SK-N-SH treated with all-trans-retinoic acid at 6 μM for 48 hours (cell line): ENCODE results near the gene SMCHD1.

Experiments
- ATAC-seq: fragments of 200-7000 bp; cut with Tn5 transposase; 3 replicates; pipeline ENCODE4 v1.9.1; 2020; ENCODE audit warnings: mild to moderate bottlenecking, moderate library complexity
- ARNTL ChIP-seq: fragments of 450-650 bp; formaldehyde crosslinking; IDR thresholded peaks from 2 replicates; pipeline ENCODE4 v1.5.0; 2020; ENCODE audit warnings: low read depth, mild to moderate bottlenecking, moderate library complexity, borderline replicate concordance
- BACH2 ChIP-seq: fragments of 250-450 bp; sonication (Bioruptor Pico); IDR thresholded peaks from 2 replicates; pipeline ENCODE4 v1.9.0; 2021; ENCODE audit warnings: mild to moderate bottlenecking, borderline replicate concordance
- CSDC2 ChIP-seq: fragments of 250-450 bp; sonication (Bioruptor Pico); IDR thresholded peaks from 2 replicates; pipeline ENCODE4 v1.5.0; 2020; ENCODE audit warnings: mild to moderate bottlenecking, moderate library complexity
- ESRRG ChIP-seq: fragments of 250-450 bp; sonication (Bioruptor Pico); IDR thresholded peaks from 2 replicates; pipeline ENCODE4 v1.6.1; 2021; ENCODE audit warnings: mild to moderate bottlenecking
- GLIS3 ChIP-seq: fragments of 250-450 bp; sonication (Bioruptor Pico); IDR thresholded peaks from 2 replicates; pipeline ENCODE4 v1.5.0; 2020; ENCODE audit warnings: mild to moderate bottlenecking, moderate library complexity
- ISL1 ChIP-seq: fragments of 250-450 bp; sonication (Bioruptor Pico); IDR thresholded peaks from 2 replicates; pipeline ENCODE4 v2.1.2; 2022; ENCODE audit warnings: mild to moderate bottlenecking, moderate library complexity
- OSR1 ChIP-seq: fragments of 250-450 bp; sonication (Bioruptor Pico); IDR thresholded peaks from 2 replicates; pipeline ENCODE4 v1.8.0; 2022; ENCODE audit warnings: moderate library complexity, mild to moderate bottlenecking, inconsistent platforms
- PPARA ChIP-seq: fragments of 250-450 bp; sonication (Bioruptor Pico); IDR thresholded peaks from 2 replicates; pipeline ENCODE4 v1.5.0; 2020; ENCODE audit warnings: mild to moderate bottlenecking, borderline replicate concordance
- RARB ChIP-seq: fragments of 250-450 bp; sonication (Bioruptor Pico); IDR thresholded peaks from 2 replicates; pipeline ENCODE4 v1.8.0; 2021; ENCODE audit warnings: mild to moderate bottlenecking, moderate library complexity
- SNAI2 ChIP-seq: fragments of 250-450 bp; sonication (Bioruptor Pico); IDR thresholded peaks from 2 replicates; pipeline ENCODE4 v1.5.0; 2020; ENCODE audit warnings: mild to moderate bottlenecking, moderate library complexity
- TCF4 ChIP-seq: fragments of 250-450 bp; sonication (Bioruptor Pico); IDR thresholded peaks from 2 replicates; pipeline ENCODE4 v1.8.0; 2021; ENCODE audit warnings: mild to moderate bottlenecking, moderate library complexity, borderline replicate concordance
- TOX ChIP-seq: fragments of 250-450 bp; sonication (Bioruptor Pico); IDR thresholded peaks from 2 replicates; pipeline ENCODE4 v1.8.0; 2021; ENCODE audit warnings: mild to moderate bottlenecking, moderate library complexity, borderline replicate concordance
- ZC3H10 ChIP-seq: fragments of 250-450 bp; sonication (Bioruptor Pico); IDR thresholded peaks from 2 replicates; pipeline ENCODE4 v1.5.1; 2021; ENCODE audit warnings: mild to moderate bottlenecking, moderate library complexity
- ZFP3 ChIP-seq: fragments of 250-450 bp; sonication (Bioruptor Pico); IDR thresholded peaks from 2 replicates; pipeline ENCODE4 v1.5.0; 2020; ENCODE audit warnings: mild to moderate bottlenecking, moderate library complexity
- ZFP30 ChIP-seq: fragments of 450-650 bp; formaldehyde crosslinking; IDR thresholded peaks from 2 replicates; pipeline ENCODE4 v1.5.0; 2022; ENCODE audit warnings: mild to moderate bottlenecking, moderate library complexity
- ZNF565 ChIP-seq: fragments of 450-650 bp; formaldehyde crosslinking; conservative IDR thresholded peaks from 2 replicates; pipeline ENCODE4 v1.5.0; 2020; ENCODE audit warnings: low read depth, mild to moderate bottlenecking, moderate library complexity
- ZNF8 ChIP-seq: fragments of 450-650 bp; formaldehyde crosslinking; IDR thresholded peaks from 2 replicates; pipeline ENCODE4 v1.5.0; 2020; ENCODE audit warnings: mild to moderate bottlenecking, moderate library complexity
- TF ChIP-seq, protein P1 (sequence below): fragments of 250-450 bp; sonication (Bioruptor Pico); IDR thresholded peaks from 2 replicates; pipeline ENCODE4 v1.5.1; 2021; ENCODE audit warnings: mild to moderate bottlenecking, moderate library complexity
- TF ChIP-seq, protein P2 (sequence below): fragments of 250-450 bp; sonication (Bioruptor Pico); IDR thresholded peaks from 2 replicates; pipeline ENCODE4 v1.5.0; 2020; ENCODE audit warnings: mild to moderate bottlenecking, moderate library complexity
- TF ChIP-seq, protein P3 (sequence below): fragments of 250-450 bp; sonication (Bioruptor Pico); IDR thresholded peaks from 2 replicates; pipeline ENCODE4 v1.5.1; 2020; ENCODE audit warnings: low read depth, mild to moderate bottlenecking, moderate library complexity
- TF ChIP-seq, protein P4 (sequence below): fragments of 250-450 bp; sonication (Bioruptor Pico); IDR thresholded peaks from 2 replicates; pipeline ENCODE4 v1.8.0; 2020; ENCODE audit warnings: mild to moderate bottlenecking, moderate library complexity, borderline replicate concordance
- TF ChIP-seq, protein P5 (sequence below): fragments of 250-450 bp; sonication (Bioruptor Pico); IDR thresholded peaks from 2 replicates; pipeline ENCODE4 v1.8.0; 2021; ENCODE audit warnings: low read depth, mild to moderate bottlenecking, moderate library complexity, borderline replicate concordance

SMCHD1 gene

DNA sequence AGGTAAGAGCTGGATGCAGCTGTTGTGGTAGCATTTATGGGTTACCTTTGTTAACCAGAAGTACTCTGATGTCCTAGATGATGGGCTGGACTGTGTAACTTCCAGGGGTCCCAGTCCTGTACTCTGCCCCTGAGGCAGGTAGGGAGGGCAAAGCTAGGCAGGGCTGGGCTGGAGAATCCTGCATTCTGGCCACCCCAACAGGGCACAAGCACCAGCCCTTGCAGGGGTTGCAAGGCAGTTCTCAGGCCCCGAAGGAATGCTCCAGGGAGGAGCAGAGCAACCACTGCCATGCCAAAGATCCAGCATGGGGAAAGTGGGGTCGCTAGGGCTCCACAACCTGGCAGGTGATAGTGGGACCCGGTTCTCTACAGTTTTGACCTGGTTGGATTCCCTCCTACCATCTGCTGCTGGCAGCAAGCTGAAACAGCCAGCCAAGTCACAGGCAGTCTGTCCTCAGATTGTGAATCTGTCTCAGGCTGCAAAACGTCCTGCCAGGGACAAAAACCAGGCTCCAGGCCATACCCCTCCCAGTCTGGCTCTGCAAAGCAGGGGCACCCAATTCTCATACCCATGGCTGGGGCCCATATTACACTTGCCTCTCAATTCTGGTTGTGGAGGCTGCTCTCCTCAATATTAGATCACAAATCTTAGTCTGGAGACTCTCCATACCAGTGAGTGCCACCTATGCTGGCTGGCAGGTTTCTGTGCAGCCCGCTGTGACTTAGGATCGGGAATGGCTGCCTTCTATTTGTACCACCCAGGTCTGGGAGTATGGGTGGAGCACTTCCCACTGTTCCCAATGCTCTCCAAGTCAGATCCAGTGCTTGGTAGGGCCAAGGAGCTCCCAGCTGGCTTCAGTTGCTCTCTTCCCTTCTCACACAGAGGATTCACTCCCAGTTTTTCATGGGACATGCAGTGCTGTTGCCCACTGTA lies 61.1 kb downstream of the SMCHD1 start (continued):
- TF ChIP-seq, protein P1, sequence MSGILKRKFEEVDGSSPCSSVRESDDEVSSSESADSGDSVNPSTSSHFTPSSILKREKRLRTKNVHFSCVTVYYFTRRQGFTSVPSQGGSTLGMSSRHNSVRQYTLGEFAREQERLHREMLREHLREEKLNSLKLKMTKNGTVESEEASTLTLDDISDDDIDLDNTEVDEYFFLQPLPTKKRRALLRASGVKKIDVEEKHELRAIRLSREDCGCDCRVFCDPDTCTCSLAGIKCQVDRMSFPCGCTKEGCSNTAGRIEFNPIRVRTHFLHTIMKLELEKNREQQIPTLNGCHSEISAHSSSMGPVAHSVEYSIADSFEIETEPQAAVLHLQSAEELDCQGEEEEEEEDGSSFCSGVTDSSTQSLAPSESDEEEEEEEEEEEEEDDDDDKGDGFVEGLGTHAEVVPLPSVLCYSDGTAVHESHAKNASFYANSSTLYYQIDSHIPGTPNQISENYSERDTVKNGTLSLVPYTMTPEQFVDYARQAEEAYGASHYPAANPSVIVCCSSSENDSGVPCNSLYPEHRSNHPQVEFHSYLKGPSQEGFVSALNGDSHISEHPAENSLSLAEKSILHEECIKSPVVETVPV (CRISPR knock-in tag), result no peak
- TF ChIP-seq CSDC2 (CRISPR knock-in tag) (no peak), ZNF8 (CRISPR knock-in tag) (no peak), TOX (no peak), ZFP3 (no peak), OSR1 (no peak), RARB (CRISPR knock-in tag) (no peak), SNAI2 (CRISPR knock-in tag) (no peak), GLIS3 (no peak), ZNF565 (no peak), ISL1 (no peak), BACH2 (CRISPR knock-in tag) (no peak)
- TF ChIP-seq, protein P2, sequence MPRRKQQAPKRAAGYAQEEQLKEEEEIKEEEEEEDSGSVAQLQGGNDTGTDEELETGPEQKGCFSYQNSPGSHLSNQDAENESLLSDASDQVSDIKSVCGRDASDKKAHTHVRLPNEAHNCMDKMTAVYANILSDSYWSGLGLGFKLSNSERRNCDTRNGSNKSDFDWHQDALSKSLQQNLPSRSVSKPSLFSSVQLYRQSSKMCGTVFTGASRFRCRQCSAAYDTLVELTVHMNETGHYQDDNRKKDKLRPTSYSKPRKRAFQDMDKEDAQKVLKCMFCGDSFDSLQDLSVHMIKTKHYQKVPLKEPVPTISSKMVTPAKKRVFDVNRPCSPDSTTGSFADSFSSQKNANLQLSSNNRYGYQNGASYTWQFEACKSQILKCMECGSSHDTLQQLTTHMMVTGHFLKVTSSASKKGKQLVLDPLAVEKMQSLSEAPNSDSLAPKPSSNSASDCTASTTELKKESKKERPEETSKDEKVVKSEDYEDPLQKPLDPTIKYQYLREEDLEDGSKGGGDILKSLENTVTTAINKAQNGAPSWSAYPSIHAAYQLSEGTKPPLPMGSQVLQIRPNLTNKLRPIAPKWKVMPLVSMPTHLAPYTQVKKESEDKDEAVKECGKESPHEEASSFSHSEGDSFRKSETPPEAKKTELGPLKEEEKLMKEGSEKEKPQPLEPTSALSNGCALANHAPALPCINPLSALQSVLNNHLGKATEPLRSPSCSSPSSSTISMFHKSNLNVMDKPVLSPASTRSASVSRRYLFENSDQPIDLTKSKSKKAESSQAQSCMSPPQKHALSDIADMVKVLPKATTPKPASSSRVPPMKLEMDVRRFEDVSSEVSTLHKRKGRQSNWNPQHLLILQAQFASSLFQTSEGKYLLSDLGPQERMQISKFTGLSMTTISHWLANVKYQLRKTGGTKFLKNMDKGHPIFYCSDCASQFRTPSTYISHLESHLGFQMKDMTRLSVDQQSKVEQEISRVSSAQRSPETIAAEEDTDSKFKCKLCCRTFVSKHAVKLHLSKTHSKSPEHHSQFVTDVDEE (CRISPR knock-in tag), result no peak
- TF ChIP-seq, protein P3, sequence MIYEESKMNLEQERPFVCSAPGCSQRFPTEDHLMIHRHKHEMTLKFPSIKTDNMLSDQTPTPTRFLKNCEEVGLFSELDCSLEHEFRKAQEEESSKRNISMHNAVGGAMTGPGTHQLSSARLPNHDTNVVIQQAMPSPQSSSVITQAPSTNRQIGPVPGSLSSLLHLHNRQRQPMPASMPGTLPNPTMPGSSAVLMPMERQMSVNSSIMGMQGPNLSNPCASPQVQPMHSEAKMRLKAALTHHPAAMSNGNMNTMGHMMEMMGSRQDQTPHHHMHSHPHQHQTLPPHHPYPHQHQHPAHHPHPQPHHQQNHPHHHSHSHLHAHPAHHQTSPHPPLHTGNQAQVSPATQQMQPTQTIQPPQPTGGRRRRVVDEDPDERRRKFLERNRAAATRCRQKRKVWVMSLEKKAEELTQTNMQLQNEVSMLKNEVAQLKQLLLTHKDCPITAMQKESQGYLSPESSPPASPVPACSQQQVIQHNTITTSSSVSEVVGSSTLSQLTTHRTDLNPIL, result no peak

DNA sequence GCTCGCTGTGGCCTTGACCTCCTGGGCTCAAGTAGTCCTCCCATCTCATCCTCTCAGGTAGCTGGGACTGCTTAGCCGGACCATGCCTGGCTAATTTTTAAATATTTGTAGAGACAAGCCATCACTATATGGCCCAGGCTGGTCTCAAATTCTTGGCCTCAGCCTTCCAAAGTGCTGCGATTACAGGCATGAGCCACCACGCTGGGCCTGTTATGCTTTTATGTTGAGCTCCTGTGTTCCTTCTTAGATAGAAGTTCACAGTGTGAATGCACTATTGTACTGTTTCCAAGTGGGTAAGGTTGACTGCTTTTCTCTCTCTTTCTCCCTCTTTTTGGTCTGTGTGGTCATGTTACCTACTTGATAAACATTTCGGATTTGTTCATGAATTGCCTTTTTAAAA lies 61.9 kb downstream of the SMCHD1 start:
- no peak for TF ChIP-seq ZNF8 (CRISPR knock-in tag)
- no peak for TF ChIP-seq TOX
- TF ChIP-seq, protein P1 (CRISPR knock-in tag), result no peak
- TF ChIP-seq GLIS3, result no peak
- TF ChIP-seq BACH2 (CRISPR knock-in tag), result no peak
- no peak for TF ChIP-seq OSR1
- TF ChIP-seq, protein P4, sequence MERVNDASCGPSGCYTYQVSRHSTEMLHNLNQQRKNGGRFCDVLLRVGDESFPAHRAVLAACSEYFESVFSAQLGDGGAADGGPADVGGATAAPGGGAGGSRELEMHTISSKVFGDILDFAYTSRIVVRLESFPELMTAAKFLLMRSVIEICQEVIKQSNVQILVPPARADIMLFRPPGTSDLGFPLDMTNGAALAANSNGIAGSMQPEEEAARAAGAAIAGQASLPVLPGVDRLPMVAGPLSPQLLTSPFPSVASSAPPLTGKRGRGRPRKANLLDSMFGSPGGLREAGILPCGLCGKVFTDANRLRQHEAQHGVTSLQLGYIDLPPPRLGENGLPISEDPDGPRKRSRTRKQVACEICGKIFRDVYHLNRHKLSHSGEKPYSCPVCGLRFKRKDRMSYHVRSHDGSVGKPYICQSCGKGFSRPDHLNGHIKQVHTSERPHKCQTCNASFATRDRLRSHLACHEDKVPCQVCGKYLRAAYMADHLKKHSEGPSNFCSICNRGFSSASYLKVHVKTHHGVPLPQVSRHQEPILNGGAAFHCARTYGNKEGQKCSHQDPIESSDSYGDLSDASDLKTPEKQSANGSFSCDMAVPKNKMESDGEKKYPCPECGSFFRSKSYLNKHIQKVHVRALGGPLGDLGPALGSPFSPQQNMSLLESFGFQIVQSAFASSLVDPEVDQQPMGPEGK (CRISPR knock-in tag), result no peak
- no peak for TF ChIP-seq PPARA (CRISPR knock-in tag)
- no peak for TF ChIP-seq TCF4
- TF ChIP-seq, protein P2 (CRISPR knock-in tag), result no peak
- TF ChIP-seq ISL1, result no peak
- TF ChIP-seq ZNF565, result no peak
- TF ChIP-seq ZFP30, result no peak
- TF ChIP-seq, protein P5, sequence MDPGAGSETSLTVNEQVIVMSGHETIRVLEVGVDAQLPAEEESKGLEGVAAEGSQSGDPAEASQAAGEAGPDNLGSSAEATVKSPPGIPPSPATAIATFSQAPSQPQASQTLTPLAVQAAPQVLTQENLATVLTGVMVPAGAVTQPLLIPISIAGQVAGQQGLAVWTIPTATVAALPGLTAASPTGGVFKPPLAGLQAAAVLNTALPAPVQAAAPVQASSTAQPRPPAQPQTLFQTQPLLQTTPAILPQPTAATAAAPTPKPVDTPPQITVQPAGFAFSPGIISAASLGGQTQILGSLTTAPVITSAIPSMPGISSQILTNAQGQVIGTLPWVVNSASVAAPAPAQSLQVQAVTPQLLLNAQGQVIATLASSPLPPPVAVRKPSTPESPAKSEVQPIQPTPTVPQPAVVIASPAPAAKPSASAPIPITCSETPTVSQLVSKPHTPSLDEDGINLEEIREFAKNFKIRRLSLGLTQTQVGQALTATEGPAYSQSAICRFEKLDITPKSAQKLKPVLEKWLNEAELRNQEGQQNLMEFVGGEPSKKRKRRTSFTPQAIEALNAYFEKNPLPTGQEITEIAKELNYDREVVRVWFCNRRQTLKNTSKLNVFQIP (CRISPR knock-in tag), result no peak
- TF ChIP-seq ZC3H10, result no peak
- no peak for TF ChIP-seq ARNTL (CRISPR knock-in tag)
- no peak for TF ChIP-seq RARB (CRISPR knock-in tag)
- no peak for TF ChIP-seq ESRRG

More for the DNA sequence above, 61.9 kb downstream of the SMCHD1 start:
- no peak for ATAC-seq
